Measurements from ENCODE around the gene FADS1. TPM values are rescaled to one million over a fixed set of nuclear protein-coding genes. Genes with fewer than 3 reads are reported as not detected.

Gene FADS1
- total and polyA plus RNA-seq, 2 of the 13 experiments (the other 11 are each of a cell fraction or from before 2014, with no cell fraction given): 91.8 to 108 TPM

DNA sequence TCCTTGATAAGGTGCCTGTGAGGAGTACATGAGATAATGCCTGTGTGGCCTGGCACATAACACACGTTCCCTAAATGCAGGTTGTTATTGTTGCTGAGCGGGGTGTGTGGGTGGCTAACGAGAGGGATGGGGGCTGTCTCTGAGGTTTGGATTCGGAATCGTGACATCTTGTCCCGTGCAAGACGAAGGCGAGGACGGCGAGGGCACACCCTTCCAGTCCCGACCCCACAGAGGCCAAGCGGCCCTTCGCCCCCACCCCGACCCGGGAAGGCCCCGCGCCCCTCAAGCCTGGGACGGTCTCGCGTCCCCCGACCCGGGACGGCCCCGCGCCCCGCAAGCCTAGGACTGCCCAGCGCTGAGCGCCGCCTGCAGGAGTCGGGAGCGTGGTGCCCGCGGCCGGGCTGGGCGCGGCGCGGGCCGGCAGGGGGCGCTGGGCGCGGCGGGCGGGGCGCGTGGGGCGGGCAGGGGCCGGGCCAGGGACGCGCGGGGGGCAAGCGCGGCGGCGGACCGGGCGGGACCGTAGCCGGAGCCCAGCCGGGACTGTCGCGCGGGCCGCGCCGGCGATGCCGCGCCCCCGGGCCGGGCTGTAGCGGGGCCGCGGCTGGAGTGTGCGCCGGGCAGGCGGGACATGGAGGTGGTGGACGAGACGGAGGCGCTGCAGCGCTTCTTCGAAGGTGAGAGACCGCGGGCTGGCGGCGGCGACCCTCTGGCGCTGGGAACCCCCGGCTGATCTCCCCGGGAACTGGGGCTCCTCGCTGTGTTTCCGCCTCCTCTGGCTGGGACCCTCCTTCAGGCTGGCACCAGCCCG lies 64.5 kb downstream of the FADS1 start, which contains the start of gene MYRF (continued):
- TF ChIP-seq SCMH1 (CRISPR knock-in tag; IDR thresholded peaks at IDR 0.05; ENCODE audit: borderline replicate concordance) (no peak), PCBP1 (IDR thresholded peaks at IDR 0.05; ENCODE audit: borderline replicate concordance, low read depth, low read length) (no peak), CBX1 (IDR thresholded peaks at IDR 0.05; ENCODE audit: low read depth) (no peak), ZNF446 (CRISPR knock-in tag; IDR thresholded peaks at IDR 0.05) (no peak), AKAP8 (CRISPR knock-in tag; IDR thresholded peaks at IDR 0.05) (no peak), THYN1 (CRISPR knock-in tag; IDR thresholded peaks at IDR 0.05; ENCODE audit: borderline replicate concordance, low read depth) (no peak), ZNF891 (CRISPR knock-in tag; IDR thresholded peaks at IDR 0.05) (no peak), MLLT10 (CRISPR knock-in tag; IDR thresholded peaks at IDR 0.05) (no peak), HNRNPUL1 (IDR thresholded peaks at IDR 0.05; ENCODE audit: low read depth, low read length) (no peak), PAX8 (CRISPR knock-in tag; IDR thresholded peaks at IDR 0.05; ENCODE audit: borderline replicate concordance) (no peak), WIZ (CRISPR knock-in tag; IDR thresholded peaks at IDR 0.05) (no peak), ZNF260 (CRISPR knock-in tag; IDR thresholded peaks at IDR 0.05; ENCODE audit: borderline replicate concordance, low read depth) (no peak), MAZ (IDR thresholded peaks at IDR 0.05; ENCODE audit: borderline replicate concordance, low read depth, low read length) (peak; percentile 12; the same call in 1 of the 2 replicates), MAZ (CRISPR knock-in tag; IDR thresholded peaks at IDR 0.05; ENCODE audit: low read depth) (peak; percentile 65)
- TF ChIP-seq, protein P1, sequence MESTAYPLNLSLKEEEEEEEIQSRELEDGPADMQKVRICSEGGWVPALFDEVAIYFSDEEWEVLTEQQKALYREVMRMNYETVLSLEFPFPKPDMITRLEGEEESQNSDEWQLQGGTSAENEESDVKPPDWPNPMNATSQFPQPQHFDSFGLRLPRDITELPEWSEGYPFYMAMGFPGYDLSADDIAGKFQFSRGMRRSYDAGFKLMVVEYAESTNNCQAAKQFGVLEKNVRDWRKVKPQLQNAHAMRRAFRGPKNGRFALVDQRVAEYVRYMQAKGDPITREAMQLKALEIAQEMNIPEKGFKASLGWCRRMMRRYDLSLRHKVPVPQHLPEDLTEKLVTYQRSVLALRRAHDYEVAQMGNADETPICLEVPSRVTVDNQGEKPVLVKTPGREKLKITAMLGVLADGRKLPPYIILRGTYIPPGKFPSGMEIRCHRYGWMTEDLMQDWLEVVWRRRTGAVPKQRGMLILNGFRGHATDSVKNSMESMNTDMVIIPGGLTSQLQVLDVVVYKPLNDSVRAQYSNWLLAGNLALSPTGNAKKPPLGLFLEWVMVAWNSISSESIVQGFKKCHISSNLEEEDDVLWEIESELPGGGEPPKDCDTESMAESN (CRISPR knock-in tag; conservative IDR thresholded peaks at IDR 0.05): no peak
- TF ChIP-seq, protein P2, sequence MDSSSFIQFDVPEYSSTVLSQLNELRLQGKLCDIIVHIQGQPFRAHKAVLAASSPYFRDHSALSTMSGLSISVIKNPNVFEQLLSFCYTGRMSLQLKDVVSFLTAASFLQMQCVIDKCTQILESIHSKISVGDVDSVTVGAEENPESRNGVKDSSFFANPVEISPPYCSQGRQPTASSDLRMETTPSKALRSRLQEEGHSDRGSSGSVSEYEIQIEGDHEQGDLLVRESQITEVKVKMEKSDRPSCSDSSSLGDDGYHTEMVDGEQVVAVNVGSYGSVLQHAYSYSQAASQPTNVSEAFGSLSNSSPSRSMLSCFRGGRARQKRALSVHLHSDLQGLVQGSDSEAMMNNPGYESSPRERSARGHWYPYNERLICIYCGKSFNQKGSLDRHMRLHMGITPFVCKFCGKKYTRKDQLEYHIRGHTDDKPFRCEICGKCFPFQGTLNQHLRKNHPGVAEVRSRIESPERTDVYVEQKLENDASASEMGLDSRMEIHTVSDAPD (CRISPR knock-in tag; IDR thresholded peaks at IDR 0.05): no peak
- TF ChIP-seq, protein P3, sequence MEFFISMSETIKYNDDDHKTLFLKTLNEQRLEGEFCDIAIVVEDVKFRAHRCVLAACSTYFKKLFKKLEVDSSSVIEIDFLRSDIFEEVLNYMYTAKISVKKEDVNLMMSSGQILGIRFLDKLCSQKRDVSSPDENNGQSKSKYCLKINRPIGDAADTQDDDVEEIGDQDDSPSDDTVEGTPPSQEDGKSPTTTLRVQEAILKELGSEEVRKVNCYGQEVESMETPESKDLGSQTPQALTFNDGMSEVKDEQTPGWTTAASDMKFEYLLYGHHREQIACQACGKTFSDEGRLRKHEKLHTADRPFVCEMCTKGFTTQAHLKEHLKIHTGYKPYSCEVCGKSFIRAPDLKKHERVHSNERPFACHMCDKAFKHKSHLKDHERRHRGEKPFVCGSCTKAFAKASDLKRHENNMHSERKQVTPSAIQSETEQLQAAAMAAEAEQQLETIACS (CRISPR knock-in tag; IDR thresholded peaks at IDR 0.05): no peak
- TF ChIP-seq, protein P4, sequence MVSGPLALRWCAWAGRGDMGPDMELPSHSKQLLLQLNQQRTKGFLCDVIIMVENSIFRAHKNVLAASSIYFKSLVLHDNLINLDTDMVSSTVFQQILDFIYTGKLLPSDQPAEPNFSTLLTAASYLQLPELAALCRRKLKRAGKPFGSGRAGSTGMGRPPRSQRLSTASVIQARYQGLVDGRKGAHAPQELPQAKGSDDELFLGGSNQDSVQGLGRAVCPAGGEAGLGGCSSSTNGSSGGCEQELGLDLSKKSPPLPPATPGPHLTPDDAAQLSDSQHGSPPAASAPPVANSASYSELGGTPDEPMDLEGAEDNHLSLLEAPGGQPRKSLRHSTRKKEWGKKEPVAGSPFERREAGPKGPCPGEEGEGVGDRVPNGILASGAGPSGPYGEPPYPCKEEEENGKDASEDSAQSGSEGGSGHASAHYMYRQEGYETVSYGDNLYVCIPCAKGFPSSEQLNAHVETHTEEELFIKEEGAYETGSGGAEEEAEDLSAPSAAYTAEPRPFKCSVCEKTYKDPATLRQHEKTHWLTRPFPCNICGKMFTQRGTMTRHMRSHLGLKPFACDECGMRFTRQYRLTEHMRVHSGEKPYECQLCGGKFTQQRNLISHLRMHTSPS (CRISPR knock-in tag; IDR thresholded peaks at IDR 0.05; ENCODE audit: low read depth): no peak
- TF ChIP-seq, protein P5, sequence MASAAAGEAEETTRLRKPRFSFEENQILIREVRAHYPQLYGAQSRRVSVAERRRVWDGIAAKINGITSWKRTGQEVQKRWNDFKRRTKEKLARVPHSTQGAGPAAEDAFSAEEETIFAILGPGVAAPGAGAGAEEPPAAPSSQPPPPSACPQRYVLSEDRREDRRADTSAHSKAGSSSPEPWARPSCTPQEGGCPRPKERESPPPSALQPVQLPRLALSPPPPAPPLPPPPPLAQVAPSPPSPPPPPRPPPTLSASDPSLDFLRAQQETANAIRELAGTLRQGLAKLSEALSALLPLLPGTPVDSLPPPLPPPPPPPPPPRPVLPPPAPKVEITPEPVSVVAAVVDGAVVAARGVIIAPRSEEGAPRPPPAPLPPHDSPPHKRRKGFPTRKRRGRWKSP (CRISPR knock-in tag; IDR thresholded peaks at IDR 0.05): no peak
- TF ChIP-seq, protein P6, sequence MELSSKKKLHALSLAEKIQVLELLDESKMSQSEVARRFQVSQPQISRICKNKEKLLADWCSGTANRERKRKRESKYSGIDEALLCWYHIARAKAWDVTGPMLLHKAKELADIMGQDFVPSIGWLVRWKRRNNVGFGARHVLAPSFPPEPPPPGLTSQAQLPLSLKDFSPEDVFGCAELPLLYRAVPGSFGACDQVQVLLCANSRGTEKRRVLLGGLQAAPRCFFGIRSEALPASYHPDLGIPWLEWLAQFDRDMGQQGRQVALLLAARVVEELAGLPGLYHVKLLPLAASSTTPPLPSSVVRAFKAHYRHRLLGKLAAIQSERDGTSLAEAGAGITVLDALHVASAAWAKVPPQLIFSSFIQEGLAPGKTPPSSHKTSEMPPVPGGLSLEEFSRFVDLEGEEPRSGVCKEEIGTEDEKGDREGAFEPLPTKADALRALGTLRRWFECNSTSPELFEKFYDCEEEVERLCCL (CRISPR knock-in tag; IDR thresholded peaks at IDR 0.05; ENCODE audit: borderline replicate concordance): no peak

All from HepG2 (cell line).